NOMO-1 (cell line): ENCODE results near the gene ATP9A.
"Not testable (repeated sequence)": the region's sequence is repeated elsewhere in the genome, so short reads cannot be mapped to it uniquely, and the experiment has no call there.

Experiments
- DNase-seq, 2 experiments: peaks; one replicate each; lab custom pipeline; 2025; ENCODE audit not compliant: unreplicated experiment in 2 of 2; lab: John Stamatoyannopoulos, UW

Gene ATP9A

DNA sequence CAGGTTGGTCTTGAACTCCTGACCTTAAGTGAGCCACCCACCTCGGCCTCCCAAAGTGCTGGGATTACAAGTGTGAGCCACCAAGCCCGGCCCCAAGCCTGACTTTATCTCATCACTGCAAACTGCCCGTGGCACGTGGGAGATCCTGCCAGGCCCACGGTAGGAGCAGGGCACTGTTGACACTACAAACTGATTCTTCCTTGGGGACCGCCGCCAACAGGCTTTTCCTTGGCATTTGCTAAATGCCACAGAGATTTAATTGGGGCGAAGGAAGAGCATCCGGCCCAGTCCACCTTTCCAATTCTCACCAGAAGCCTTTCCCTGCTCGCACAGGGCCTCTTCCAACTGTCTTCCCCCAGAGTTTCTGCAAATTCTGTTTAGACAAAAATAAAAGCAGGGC is 11.0 kb downstream of the ATP9A start:
- no peak for DNase-seq

DNA sequence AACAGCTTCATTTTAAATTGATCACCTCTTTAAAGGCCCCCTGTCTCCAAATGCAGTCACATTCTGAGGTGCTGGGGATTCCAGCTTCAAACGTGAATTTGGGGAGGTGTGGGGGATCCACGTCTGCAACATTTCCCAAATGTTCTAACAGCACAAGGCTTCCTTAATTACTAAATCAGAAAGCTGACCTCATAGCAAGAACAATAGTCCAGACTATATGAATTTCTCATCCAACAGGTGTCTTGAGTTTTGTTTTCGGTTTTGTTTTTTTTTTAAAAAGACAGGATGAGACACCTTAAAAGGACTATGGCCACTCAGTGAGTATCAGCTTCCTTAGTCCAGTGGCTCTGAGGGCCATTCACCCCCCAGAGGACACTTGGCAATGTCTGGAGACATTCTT is 11.5 kb downstream of the ATP9A start:
- no peak for DNase-seq

DNA sequence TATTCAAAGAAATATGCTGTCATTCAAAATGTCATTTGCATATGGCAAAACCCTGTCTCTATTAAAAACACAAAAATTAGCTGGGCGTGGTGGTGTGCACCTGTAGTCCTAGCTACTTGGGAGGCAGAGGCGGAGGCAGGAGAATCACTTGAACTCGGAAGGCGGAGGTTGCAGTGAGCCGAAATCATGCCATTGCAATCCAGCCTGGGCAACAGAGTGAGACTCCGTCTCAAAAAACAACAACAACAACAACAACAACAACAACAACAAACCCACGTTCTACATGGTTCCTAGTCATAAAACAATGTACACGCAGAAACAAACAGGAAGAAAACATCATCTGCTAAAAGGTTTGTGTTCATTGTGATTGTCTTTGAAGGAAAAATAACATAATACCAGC is 15.0 kb downstream of the ATP9A start:
- DNase-seq = not testable (repeated sequence)

DNA sequence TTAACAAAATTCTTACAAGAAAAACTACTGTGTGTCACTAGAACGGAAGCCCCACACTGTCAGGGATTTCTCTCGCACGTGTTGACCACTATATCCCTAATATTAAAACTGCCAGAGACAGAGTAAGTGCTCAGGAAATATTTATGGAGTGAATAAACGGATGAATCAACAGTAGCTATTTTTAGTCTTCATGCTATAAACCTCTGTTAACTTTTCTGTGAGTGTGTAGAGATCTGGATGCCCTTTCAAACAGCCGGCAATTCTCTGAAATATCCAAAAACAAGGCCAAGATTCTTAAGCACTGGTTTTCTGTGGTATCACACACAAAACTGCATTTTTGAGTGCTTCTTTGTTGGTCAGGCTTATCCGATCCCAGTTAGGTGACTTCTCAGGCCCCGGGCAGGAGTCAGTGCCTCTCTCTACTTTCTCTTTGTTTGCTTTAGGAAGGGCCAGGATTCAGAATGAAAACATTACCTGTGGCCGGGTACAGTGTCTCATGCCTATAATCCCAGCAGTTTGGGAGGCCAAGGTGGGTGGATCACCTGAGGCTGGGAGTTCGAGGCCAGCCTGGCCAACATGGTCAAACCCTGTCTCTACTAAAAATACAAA is 15.7 kb downstream of the ATP9A start:
- DNase-seq = no peak

DNA sequence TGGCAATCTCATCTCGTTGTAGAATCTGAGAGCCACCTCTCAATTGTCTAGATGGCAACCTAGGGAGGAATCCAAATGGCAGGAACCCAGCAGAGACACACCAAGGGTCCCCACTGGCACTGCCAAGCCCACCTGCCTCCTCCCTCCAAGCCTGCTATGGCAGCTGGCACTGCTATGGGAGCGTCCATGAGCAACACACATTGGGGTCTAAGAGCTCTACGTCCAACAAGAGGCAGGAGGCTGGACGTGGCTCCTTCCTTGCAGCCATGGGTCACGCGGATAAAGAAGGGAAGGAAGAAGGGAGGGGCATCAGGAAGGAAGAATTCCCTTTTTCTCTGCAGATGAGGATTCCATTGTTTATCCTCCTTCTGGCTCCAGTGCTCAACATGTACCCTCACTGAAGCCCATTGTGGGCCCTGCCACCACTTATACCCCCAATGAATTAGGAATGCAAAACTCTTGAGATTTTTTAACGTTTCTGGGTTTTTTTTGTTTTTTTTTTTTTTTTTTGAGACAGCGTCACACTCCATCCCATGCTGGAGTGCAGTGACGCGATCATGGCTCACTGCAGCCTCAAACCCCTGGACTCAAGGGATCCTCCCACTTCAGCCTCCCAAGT is 17.3 kb downstream of the ATP9A start:
- no peak for DNase-seq

DNA sequence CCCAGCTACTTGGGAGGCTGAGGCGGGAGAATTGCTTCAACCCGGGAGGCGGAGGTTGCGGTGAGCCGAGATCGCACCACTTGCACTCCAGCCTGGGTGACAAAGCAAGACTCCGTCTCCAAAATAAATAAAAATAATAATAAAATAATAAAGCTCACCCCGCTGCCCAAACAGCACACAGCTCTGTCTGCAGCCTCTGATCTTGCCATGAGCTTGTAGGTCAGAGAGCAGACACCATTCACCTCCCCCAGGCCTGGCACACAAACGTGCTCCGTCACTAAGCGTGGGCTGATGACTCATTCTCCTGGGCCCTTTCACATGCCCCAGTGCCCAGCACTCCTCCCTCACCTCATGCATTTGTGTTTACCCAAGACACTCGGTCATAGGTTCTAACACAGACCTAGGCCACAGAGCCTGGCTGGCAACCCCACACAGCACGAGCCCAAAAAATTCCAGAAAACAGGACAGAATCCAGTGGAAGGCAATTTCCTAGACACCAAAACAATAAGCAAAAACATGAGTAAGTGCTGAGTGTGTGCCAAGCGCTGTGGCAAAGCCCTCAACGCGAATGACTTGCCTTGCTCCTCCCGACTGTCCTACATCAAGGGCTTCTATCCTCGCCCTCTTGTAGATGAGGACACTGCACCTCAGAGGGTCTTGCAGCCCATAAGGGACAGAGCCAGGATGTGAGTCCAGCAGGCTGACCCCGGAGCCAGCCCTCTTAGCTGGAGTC is 18.0 kb downstream of the ATP9A start:
- no peak for DNase-seq

DNA sequence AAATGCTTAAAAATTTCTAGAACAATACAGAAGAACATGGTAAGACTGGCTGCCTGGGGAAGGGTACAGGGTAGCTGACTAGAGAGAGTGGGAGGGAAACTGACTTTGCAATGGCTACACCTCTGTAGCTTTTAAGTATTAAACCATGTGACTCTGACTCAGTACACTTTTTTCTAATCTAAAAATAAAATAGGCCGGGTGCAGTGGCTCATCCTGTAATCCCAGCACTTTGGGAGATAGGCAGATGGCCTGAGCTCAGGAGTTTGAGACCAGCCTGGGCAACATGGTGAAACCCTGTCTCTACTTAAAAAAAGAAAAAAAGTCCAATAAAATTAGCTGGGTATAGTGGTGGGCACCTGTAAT is 18.5 kb downstream of the ATP9A start:
- no peak for DNase-seq

DNA sequence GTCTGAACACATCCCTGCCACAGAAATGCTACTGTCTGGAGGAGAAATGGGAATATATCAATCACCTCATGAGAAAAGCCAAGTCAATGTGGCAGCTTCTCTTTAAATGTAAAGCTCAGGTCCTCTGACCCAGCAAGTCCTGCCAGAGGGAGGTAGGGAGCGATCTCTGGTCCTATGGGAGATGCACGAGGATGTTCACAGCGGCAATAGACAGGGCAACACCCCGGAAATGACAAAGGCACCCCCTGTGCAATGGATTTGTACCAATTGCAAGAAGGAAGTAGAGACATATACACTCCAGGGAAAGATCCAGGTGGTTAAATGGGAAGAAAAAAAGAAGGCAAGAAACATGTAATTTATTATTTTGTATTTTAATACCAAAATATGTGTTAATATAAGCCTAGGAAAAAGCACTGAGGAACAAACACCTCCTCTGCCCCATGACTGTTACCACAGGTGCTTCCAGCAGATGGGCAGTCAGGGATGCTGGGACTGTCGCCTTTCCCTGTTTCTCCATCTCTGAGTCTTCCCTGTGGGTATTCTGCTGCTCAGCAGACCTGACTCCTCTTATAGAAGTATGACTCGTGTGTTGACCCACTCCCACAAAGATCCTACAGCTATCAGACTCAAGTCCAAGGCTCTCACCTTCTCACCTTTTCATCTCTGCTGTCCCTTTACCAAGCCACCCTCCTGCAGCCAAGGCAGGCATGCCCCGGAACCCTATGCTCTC is 20.8 kb downstream of the ATP9A start:
- DNase-seq = no peak

DNA sequence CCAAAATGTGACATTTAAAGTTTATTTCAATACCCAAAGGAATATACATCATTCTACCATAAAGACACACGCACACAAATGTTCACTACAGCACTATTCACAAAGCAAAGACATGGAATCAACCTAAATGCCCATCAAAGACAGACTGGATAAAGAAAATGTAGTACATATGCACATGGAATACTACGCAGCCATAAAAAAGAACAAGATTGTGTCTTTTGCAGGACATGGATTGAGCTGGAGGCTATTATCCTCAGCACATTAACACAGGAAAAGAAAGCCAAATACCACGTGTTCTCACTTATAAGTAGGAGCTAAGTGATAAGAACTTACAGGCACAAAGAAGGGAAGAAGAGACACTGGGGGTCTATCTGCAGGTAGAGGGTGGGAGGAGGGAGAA is 22.4 kb downstream of the ATP9A start:
- no peak for DNase-seq

DNA sequence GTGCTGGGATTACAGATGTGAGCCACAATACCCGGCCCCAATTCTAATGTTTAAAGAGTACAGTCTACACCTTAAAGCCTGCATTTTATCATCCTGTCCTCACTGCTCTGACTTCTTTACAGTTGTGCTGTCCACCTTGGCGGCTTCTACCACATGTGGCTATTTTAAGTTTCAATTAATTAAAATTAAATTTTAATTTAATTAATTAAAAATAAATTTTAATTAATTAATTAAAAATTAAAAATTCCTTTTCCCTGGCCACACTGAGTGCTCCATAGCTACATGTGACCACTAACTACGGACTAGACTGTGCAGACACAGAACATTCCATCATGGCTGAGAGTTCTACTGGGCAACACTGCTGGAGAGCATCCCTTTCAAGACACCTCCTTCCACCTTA is 27.4 kb downstream of the ATP9A start:
- DNase-seq = no peak

DNA sequence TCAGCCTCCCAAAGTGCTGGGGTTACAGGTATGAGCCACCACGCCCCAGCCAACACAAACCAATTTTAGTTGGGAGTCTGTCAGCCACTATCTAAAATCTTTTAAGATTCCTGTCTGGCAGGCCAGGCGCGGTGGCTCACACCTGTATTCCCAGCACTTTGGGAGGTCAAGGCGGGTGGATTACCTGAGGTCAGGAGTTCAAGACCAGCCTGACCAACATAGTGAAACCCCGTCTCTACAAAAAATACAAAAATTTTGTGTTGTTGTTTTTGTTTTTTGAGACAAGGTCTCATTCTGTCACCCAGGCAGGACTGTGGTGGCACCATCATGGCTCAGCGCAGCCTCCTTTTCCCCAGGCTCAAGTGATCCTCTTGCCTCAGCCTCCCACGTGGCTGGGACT is 27.9 kb downstream of the ATP9A start:
- not testable (repeated sequence) for DNase-seq

DNA sequence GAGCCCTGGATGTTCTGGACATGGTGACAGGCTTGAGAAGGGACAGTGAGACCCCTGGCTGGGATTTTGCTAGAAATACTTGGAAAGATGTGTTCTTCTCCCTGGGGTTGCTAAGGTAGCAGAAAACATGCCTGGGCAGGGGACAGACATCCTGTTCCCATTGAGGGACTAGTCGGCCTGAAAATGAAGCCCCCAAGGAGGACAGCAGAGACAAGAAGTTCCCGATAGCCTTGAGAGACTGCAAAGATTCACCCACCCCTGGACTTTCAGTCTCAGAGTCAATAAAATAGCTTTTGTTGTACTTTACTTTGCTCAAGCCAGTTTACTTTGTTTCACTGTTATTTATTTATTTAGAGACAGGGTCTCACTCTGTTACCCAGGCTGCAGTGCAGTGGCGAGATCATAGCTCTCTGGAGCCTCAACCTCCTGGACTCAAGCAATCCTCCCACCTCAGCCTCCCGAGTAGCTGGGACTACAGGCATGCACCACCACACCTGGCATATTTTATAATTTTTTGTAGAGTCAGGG is 28.4 kb downstream of the ATP9A start:
- DNase-seq = no peak

DNA sequence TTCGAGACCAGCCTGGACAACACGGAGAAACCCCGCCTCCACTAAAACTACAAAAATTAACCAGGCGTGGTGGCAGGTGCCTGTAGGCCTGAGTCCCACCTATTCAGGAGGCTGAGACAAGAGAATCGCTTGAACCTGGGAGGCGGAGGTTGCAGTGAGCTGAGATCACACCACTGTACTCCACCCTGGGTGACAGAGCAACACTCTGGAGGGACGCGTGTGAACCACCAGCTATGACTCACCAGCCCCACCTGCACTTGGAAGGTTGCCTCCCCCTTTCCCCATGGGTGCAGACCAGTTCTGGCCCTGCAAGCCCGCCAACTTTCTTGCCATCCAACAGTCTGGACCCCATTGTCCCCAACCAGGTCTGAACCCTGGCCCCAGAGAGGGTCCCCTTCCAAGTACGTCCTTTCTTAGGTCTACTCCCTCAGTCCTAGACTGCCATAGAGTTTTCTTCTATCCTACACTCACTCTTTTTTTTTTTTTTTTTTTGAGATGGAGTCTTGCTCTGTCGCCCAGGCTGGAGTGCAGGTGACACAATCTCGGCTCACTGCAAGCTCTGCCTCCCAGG is 29.2 kb downstream of the ATP9A start:
- DNase-seq = no peak

DNA sequence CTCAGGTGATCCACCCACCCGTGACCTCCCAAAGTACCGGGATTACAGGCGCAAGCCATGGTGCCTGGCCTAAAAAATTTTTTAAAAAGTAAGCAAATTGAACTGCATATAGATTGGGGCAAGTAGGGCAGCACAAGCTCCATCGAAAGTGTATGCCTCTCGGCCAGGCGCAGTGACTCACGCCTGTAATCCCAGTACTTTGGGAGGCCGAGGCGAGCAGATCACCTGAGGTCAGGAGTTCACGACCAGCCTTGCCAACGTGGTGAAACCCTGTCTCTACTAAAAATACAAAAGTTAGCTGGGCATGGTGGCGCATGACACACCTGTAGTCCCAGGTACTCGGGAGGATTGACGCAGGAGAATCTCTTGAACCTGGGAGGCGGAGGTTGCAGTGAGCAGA is 29.9 kb downstream of the ATP9A start:
- not testable (repeated sequence) for DNase-seq

DNA sequence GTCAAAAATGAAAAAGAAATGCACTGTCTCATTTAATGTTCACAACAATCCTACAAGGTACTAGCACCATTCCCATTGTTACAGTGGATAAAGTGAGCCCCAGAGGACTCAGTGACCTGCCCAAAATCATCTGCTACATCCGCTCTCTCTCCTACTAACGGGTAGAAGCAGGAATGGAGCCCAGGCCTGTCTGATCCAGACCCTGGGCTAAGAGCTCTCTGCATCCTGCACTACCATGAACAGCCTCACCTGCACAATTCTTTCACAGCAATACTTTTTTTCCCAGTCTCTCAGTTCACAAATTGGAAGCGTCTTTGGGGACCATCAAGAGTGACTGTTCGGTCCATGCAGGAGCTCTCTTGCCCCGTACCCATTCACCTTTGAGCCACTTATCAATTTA is 31.2 kb downstream of the ATP9A start:
- DNase-seq = no peak

DNA sequence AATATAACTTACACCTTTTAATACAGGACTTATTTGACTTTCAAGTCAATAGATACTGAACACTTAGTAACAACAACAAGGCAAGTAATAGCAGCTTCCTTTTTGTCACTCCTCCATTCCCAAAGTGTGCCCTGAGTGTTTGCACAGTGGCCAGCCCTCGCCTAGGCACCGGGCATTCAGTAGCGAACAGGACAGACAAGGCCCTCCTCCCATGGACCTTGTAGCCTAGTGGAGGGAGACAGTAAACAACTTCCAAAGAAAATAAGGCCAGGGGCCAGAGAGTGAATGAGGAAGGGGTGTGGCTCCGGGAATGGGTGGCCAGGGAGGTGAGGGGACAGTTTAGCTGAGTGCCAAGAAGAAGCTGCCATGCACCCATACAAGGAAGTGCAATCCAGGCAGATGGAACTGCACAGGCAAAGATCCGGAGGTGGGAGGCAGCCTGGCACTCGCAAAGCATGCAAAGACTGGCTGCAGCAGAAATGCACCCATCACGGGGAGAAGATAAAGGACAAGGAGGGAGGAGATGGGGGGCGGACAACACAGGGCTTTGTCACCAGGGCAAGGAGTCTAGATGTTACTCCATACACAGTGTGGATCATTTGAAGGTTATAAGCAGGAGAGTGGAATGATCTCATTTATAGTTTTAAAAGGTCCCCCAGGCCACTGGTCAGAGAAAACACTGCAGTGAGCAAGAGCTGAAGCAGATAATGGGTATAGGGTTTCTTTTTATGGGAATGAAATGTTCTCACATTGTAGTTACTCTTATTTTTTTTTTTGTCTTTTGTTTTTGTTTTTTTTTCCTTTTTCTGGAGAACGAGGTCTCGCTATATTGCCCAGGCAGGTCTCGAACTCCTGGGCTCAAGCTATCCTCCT is 32.2 kb downstream of the ATP9A start:
- DNase-seq = no peak

DNA sequence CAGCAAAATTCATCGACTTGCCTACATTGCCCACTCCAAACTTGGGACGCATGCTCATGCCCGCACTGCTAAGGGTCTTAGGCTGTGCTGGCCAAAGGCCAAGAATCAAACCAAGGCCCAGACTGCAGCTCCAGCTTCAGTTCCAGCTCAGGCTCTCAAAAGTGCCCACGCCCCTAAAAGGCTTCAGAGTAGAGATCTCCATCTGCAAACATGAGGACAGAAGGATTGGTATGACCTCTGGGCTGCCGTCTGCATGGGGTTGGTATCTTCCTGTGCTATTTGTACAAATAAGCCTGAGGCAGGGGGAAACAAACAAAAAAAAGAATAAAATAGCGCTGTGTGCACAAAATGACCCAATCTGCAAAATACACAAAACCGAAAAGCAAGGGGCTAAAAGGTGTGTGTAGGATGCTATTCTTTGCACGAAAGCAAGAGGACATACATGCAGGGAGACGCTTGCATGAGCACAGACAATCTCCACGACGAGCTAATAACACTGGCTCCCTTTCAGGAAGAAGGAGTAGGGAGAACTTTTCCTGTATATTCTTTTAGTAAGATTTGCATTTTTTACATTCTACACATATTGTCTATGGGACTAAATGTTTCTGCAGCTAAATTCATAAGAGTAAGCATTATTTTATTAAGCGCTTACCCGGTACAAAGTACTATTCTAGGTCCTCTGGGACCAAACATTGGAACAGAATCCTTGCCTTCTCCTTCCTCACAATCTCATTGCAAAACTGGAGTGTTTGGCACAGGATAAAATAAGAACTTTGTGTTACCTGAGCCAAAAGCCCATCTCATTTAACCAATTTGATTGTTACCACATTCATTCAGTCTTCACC is 33.1 kb downstream of the ATP9A start:
- no peak for DNase-seq

DNA sequence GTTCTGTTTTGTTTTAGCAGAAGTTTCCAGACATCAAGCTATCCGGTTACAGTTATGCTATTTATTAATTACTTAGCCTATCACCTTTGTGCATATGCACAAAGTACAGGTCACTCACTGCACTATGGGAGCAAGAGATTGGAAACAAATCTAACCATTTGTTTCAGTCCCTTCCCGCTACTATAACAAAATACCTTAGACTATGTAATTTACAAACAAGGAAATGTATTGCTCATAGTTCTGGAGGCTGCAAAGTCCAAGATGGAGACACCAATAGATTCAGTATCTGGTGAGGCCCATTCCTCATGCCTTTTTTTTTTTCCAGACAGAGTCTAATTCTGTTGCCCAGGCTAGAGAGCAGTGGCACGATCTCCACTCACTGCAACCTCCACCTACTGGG is 35.1 kb downstream of the ATP9A start:
- DNase-seq = no peak

DNA sequence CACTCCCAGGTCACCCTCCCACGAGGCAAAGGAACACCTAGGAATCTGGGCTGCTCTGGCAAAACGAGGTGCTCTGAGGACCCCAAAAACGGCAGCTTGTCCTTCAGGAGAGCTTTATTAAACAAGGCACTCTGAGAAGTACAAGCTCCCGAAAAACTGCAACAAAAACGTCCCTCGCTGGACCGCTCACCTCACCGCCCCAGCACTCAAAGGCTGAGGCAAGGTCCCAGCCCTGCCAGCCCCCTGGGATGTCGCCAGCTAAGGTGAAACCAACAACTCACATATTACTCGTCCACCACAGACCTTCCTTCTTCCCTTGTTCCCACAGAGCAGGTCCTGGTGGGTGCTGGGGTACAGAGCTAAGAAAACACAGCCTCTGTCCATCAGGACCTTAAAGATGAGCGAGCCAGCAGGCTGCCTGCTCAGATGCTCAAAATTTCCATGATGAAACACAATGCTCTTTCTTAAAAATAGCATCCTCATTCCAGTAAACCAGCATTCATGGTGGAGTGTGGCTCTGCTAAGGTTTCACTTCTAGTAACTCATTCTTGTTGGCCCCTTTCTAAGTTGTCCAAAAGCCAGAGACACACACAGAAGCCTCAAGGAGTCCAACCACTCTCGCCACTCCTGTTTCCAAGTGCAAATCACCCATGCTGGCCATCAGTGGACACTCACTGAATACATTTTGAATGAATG is 35.9 kb downstream of the ATP9A start:
- no peak for DNase-seq
